ACC112 (cell line): ENCODE data around the gene RBM8A.

Source experiments
- H2AFZ ChIP-seq: fragments of 200-600 bp; sonication (generic); one replicate; pipeline ENCODE4 v1.6.0; 2017; ENCODE audit warnings: antibody characterized with exemption, low read length; ENCODE audit not compliant: unreplicated experiment
- H3K27ac ChIP-seq: fragments of 200-600 bp; sonication (generic); 2 replicates; pipeline ENCODE4 v1.5.1; 2014; ENCODE audit warnings: low read depth, mild to moderate bottlenecking, antibody characterized with exemption, low read length, moderate library complexity
- H3K27me3 ChIP-seq: fragments of 200-600 bp; sonication (generic); 2 replicates; pipeline ENCODE4 v1.6.1; 2014; ENCODE audit warnings: mild to moderate bottlenecking, antibody characterized with exemption, low read length, moderate library complexity, mixed read lengths; ENCODE audit not compliant: insufficient read depth
- H3K36me3 ChIP-seq: fragments of 200-600 bp; sonication (generic); 2 replicates; pipeline ENCODE4 v1.6.1; 2016; ENCODE audit warnings: mild to moderate bottlenecking, antibody characterized with exemption, low read length, moderate library complexity, mixed read lengths; ENCODE audit not compliant: insufficient read depth
- H3K4me1 ChIP-seq: fragments of 200-600 bp; sonication (generic); one replicate; pipeline ENCODE4 v1.6.1; 2016; ENCODE audit warnings: low read length, mixed read lengths; ENCODE audit not compliant: insufficient read depth, unreplicated experiment, control insufficient read depth
- H3K4me3 ChIP-seq: fragments of 200-600 bp; sonication (generic); 2 replicates; pipeline ENCODE4 v1.5.1; 2014; ENCODE audit warnings: mild to moderate bottlenecking, low read depth, low read length
- H3K79me2 ChIP-seq: fragments of 200-600 bp; sonication (generic); one replicate; pipeline ENCODE4 v1.6.0; 2016; ENCODE audit warnings: low read length; ENCODE audit not compliant: control insufficient read depth, unreplicated experiment, insufficient read depth

The RBM8A gene

GRCh38 chr1:145962157-145963102, 35.1 kb upstream of the RBM8A start:
- Histone ChIP-seq H3K27ac (peak overlapping the region; percentile 19; the same call in 1 of the 2 replicates), H2AFZ (peak overlapping the region; percentile 77), H3K4me3 (peak overlapping the region; percentile 84), H3K27me3 (no peaks in the 10 kb centered on the region), H3K4me1 (peaks cover 30% of the 10 kb centered on the region), H3K36me3 (0 out of 2 replicates have a peak, but pooled peaks cover under 1% of the 10 kb centered on the region), H3K79me2 (no peaks in the 10 kb centered on the region)

- Histone ChIP-seq H3K79me2 (peaks cover 7% of the 10 kb centered on the region), H3K36me3 (no peaks in the 10 kb centered on the region), H3K27me3 (no peaks in the 10 kb centered on the region), H2AFZ (peak overlapping the region; percentile 73), H3K4me1 (peaks cover 30% of the 10 kb centered on the region), H3K4me3 (peak overlapping the region; percentile 84), H3K27ac (no peak overlapping the region)
Measured at GRCh38 chr1:145961425-145962156, 34.3 kb upstream of the RBM8A start.

GRCh38 chr1:145961109-145961424, 33.8 kb upstream of the RBM8A start:
- H3K27me3 ChIP-seq, result no peaks in the 10 kb centered on the region
- H3K4me1 ChIP-seq, result peaks cover 34% of the 10 kb centered on the region
- H3K27ac ChIP-seq, result no peak overlapping the region
- H3K79me2 ChIP-seq, result peaks cover 12% of the 10 kb centered on the region
- H3K4me3 ChIP-seq, result peak overlapping the region; percentile 84
- H3K36me3 ChIP-seq, result no peaks in the 10 kb centered on the region
- peak overlapping the region; percentile 59 for H2AFZ ChIP-seq

- Histone ChIP-seq H3K27me3 (no peaks in the 10 kb centered on the region), H3K4me3 (peak overlapping the region; percentile 84), H3K27ac (no peak overlapping the region), H2AFZ (peak overlapping the region; percentile 59), H3K4me1 (peaks cover 39% of the 10 kb centered on the region), H3K79me2 (peaks cover 17% of the 10 kb centered on the region), H3K36me3 (no peaks in the 10 kb centered on the region)
Measured at GRCh38 chr1:145960468-145961108, 33.3 kb upstream of the RBM8A start.

GRCh38 chr1:145959957-145960467, 32.7 kb upstream of the RBM8A start:
- Histone ChIP-seq H3K4me3 (peak overlapping the region; percentile 84), H3K36me3 (no peaks in the 10 kb centered on the region), H2AFZ (no peak overlapping the region), H3K27me3 (no peaks in the 10 kb centered on the region), H3K4me1 (peaks cover 39% of the 10 kb centered on the region), H3K79me2 (peaks cover 22% of the 10 kb centered on the region), H3K27ac (no peak overlapping the region)

- Histone ChIP-seq H2AFZ (no peak overlapping the region), H3K79me2 (peaks cover 29% of the 10 kb centered on the region), H3K36me3 (no peaks in the 10 kb centered on the region), H3K4me1 (peaks cover 45% of the 10 kb centered on the region), H3K27me3 (no peaks in the 10 kb centered on the region), H3K4me3 (no peak overlapping the region; the same call in 1 of the 2 replicates), H3K27ac (no peak overlapping the region)
Measured at GRCh38 chr1:145959333-145959732, 32.0 kb upstream of the RBM8A start.

- Histone ChIP-seq H3K36me3 (no peaks in the 10 kb centered on the region), H2AFZ (no peak overlapping the region), H3K4me3 (no peak overlapping the region), H3K79me2 (peaks cover 35% of the 10 kb centered on the region), H3K27ac (no peak overlapping the region), H3K27me3 (no peaks in the 10 kb centered on the region), H3K4me1 (peaks cover 42% of the 10 kb centered on the region)
Measured at GRCh38 chr1:145958734-145959133, 31.4 kb upstream of the RBM8A start.

GRCh38 chr1:145957443-145958319, 30.4 kb upstream of the RBM8A start, which contains the start of gene LIX1L:
Gene LIX1L, minus strand, starts transcription at chr1:145958017. Its CDS starts 90 bp downstream, at chr1:145957927.
- H3K36me3 ChIP-seq, result no peaks in the 10 kb centered on the region
- H3K27me3 ChIP-seq, result no peaks in the 10 kb centered on the region
- H3K4me3 ChIP-seq, result peak within 1 kb of the TSS; percentile 85
- H3K27ac ChIP-seq, result peak within 1 kb of the TSS; percentile 86
- peaks cover 32% of the 10 kb centered on the region for H3K4me1 ChIP-seq
- peak within 1 kb of the TSS; percentile 63 for H2AFZ ChIP-seq
- H3K79me2 ChIP-seq, result peaks cover 41% of the 10 kb centered on the region

- peaks cover 30% of the 10 kb centered on the region for H3K4me1 ChIP-seq
- peak overlapping the region; percentile 86 for H3K27ac ChIP-seq
- H3K36me3 ChIP-seq, result no peaks in the 10 kb centered on the region
- no peaks in the 10 kb centered on the region for H3K27me3 ChIP-seq
- H3K79me2 ChIP-seq, result peaks cover 42% of the 10 kb centered on the region
- peak overlapping the region; percentile 63 for H2AFZ ChIP-seq
- H3K4me3 ChIP-seq, result peak overlapping the region; percentile 85
Measured at GRCh38 chr1:145956781-145957442, 29.6 kb upstream of the RBM8A start.
